ENCODE measurements around the gene DNAL1. TPM values are rescaled to one million over a fixed set of nuclear protein-coding genes. Genes with fewer than 3 reads are reported as not detected.

The DNAL1 gene
- total and polyA plus RNA-seq, 2 of the 13 experiments (the other 11 are each of a cell fraction or from before 2014, with no cell fraction given), result 1.4 to 13.3 TPM

- TF ChIP-seq TFE3 (CRISPR knock-in tag; IDR thresholded peaks at IDR 0.05) (0 out of 2 replicates have a peak, but pooled peaks have one; percentile 12), ZNF138 (CRISPR knock-in tag; IDR thresholded peaks at IDR 0.05; ENCODE audit: low read depth) (no peak), RNF219 (CRISPR knock-in tag; IDR thresholded peaks at IDR 0.05) (no peak), ZNF891 (CRISPR knock-in tag; IDR thresholded peaks at IDR 0.05) (no peak), ZNF407 (CRISPR knock-in tag; IDR thresholded peaks at IDR 0.05; ENCODE audit: not compliant biosample characterization) (no peak), MYPOP (CRISPR knock-in tag; IDR thresholded peaks at IDR 0.05) (no peak), RBAK (CRISPR knock-in tag; IDR thresholded peaks at IDR 0.05) (no peak), RAD21 (CRISPR knock-in tag; IDR thresholded peaks at IDR 0.05) (peak; percentile 81), ZNF205 (CRISPR knock-in tag; IDR thresholded peaks at IDR 0.05) (no peak)
Measured at GRCh38 chr14:73633116-73634010, 11.4 kb upstream of the DNAL1 start (continued).

All from HepG2 (cell line).